GM18505 (cell line): ENCODE results near the gene ADGRB2.

ENCODE experiments used
- ATAC-seq: cut with Tn5 transposase; IDR thresholded peaks from one replicate; pipeline ENCODE4 v1.9.1; 2021; ENCODE audit not compliant: unreplicated experiment
- POLR2A ChIP-seq: IDR thresholded peaks from 4 replicates; pipeline ENCODE4 v1.6.1; 2011; ENCODE audit warnings: borderline replicate concordance; ENCODE audit not compliant: insufficient read depth, insufficient read length; ENCODE audit errors: extremely low read depth

Gene ADGRB2

GRCh38 chr1:31702836-31703404 is 61.2 kb downstream of the ADGRB2 start:
- TF ChIP-seq POLR2A, result no peak

GRCh38 chr1:31701091-31701736 is 62.9 kb downstream of the ADGRB2 start:
- TF ChIP-seq POLR2A, result no peak
- no peak for ATAC-seq

More at GRCh38 chr1:31702836-31703404, 61.2 kb downstream of the ADGRB2 start:
- no peak for ATAC-seq

DNA sequence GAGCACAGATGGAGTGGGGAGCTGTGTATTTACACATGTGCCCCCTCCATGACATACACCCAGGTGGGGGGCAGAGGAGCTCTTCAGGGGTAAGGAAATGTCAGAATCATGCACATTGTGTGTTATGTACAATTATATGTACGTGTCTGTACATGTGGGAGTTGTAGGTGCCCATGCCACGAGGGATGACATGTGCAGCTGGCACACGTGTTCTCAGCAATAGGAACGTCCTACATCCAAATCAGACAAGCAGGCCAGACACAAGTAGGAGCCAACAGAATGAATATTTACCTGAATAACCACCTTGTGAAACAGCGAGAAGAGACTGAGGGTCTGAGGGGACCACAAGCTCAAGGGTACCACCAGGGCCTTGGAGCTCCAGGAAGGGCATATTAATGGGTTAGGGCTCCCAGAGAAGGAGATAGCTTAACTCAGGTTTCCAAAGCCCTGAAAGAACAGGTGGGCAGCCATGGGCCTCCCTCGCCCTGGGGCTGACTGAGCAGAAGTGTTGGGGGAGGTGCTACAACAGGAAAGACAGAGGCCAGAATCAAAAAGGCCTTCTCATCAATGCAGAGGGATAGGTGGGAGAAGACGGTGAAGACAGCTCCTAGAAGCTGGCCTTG is 63.6 kb downstream of the ADGRB2 start:
- no peak for TF ChIP-seq POLR2A
- no peak for ATAC-seq

GRCh38 chr1:31699341-31699891 is 64.7 kb downstream of the ADGRB2 start:
- ATAC-seq, result no peak
- no peak for TF ChIP-seq POLR2A

DNA sequence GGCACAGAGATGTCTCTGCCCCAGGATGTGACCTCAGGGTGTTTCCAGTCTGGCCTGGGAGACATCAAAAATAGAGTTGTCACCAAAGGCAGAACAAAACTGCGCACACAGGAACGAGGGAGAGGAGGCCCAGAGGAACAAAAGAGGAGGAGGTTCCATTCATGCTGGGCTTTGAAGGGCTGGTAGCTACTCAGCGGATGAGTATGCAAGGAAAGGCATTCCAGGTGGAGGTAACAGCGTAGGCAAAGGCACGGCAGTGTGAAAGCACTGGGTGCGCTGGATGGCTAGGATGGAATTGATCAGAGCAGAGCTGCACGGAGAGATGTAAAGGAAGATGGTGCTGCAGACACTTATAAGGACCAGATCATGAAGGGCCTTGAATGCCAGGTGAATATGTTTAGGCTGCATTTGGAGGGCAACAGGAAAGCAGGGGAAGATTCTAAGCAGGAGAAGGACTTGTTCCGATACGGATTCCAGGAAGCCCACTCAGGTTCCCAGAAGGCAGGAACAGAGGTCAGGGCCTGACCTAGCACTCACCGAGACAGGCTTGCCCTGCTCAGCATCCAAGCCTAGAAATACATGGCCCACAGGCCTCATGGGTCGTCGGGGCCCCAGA is 66.7 kb downstream of the ADGRB2 start:
- ATAC-seq, result no peak
- no peak for TF ChIP-seq POLR2A

- TF ChIP-seq POLR2A, result no peak
- no peak for ATAC-seq
Measured at GRCh38 chr1:31696242-31696641, 67.9 kb downstream of the ADGRB2 start.

GRCh38 chr1:31695327-31695726 is 68.8 kb downstream of the ADGRB2 start:
- no peak for TF ChIP-seq POLR2A
- no peak for ATAC-seq

GRCh38 chr1:31694964-31695313 is 69.2 kb downstream of the ADGRB2 start:
- no peak for TF ChIP-seq POLR2A

DNA sequence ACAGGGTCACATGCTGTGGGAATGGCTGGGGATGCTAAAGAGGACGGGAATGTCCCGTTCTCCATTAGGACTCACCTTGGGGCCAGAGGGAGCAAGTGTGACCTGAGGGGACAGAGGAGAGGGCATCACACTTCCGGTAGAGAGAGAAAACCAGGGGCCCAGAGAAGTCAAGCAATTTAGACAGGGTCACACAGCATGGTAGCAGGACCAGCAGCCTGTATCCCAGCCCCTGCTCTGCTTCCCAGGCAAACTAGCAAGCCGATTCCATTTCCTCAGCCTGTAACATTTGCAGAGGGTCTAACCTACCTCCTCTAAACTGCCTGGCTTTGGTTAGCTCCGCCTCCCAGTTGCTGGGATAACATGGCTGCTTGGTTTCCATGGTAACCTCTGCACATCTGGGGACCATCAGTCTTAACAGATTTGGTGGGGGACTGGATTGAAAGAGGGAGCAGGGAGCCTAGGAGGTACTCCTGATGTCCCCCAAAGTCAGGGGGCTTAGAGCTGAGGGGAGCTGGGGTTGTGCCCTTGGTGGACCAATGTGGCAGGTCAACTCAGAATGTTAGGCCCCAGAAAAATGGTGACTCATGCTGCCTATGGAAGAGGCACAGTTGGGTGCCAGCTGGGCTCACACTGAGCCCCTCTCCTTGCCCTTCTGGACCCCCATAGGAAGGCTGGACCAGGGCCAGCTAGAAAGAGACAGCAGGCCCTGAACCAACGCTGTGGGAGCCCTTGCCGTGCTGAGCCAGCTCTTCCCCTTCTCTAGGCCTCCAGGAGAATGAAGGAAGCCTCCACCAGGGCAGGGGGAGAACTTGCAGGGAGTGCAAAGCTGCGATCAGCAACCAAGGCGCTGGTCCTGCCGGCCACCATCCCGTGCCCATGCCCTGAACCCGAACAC is 69.8 kb downstream of the ADGRB2 start:
- TF ChIP-seq POLR2A, result no peak
- no peak for ATAC-seq

More at GRCh38 chr1:31694964-31695313, 69.2 kb downstream of the ADGRB2 start:
- ATAC-seq, result no peak

- ATAC-seq, result no peak
- TF ChIP-seq POLR2A, result no peak
Measured at GRCh38 chr1:31693231-31693630, 70.9 kb downstream of the ADGRB2 start.

GRCh38 chr1:31691951-31692350 is 72.2 kb downstream of the ADGRB2 start:
- TF ChIP-seq POLR2A, result no peak
- no peak for ATAC-seq

GRCh38 chr1:31691446-31691845 is 72.7 kb downstream of the ADGRB2 start:
- no peak for TF ChIP-seq POLR2A
- no peak for ATAC-seq

DNA sequence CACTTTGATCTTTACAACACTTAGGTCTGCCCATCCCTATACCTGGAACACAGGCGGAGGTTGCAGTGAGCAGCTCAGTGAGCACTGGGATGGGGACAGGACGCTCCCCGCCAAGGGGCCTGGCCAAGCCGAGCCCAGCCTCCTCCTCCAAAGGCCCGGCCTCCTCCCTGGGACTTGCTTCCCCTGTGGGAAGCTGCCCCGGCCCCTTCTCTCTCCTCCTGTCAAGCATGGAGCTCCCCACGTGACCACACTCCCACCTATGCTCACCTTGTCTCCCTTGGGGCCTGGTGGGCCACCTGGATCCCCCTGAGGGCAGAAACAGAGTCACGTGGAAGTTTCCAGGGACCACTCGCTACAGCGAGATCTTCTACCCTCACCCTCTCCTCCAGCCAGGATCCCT is 73.2 kb downstream of the ADGRB2 start:
- no peak for ATAC-seq
- no peak for TF ChIP-seq POLR2A
